ENCODE results near the gene BTNL8. TPM values are rescaled to one million over a fixed set of nuclear protein-coding genes. Genes with fewer than 3 reads are reported as not detected.
A peak's percentile ranks its signal among the peaks of the same experiment; 100 is the strongest.

BTNL8 gene
- total and polyA plus RNA-seq, 2 donors (not counting 3 experiments of a cell fraction or from before 2014, with no cell fraction given), result not detected

DNA sequence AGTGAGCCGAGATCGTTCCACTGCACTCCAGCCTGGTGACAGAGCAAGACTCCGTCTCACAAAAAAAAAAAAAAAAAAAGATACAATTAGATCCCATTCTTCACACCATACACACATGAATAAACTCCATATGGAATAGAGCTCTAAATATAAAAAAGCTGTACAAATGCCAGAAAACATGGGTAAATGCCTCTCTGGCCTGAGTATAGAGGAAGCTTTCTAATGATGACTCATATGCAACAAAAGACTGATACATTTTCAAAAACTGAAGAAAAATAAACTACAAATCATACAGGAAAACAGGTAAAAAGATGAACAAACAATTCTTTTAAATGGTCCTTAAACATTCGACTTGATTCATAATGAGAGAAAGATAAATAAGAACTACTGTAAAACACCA lies 46.5 kb upstream of the BTNL8 start:
- H3K4me1 ChIP-seq (ENCODE audit: control insufficient read depth, extremely low read depth, insufficient read depth, low read length), result peaks cover 6% of the 10 kb centered on the region
- H3K9me3 ChIP-seq (replicated peaks; ENCODE audit: control insufficient read depth, insufficient read depth, low read length), result peaks cover 28% of the 10 kb centered on the region
- ChIA-PET CTCF (interaction anchor here (0.6 to 1.2 kb wide), 2 partner anchors 16 to 29 kb away, joined by 3 to 4 read pairs; no protein-coding TSS in a partner anchor), POLR2A (interaction anchor here (0.7 to 1.0 kb wide), 2 partner anchors 10 to 246 kb away, joined by 3 to 4 read pairs; no protein-coding TSS in a partner anchor)
- FAIRE-seq (no peak), DNase-seq (ENCODE audit: low read depth, low spot score) (peak; percentile 63)
- peak overlapping the region; percentile 40 for H3K4me2 ChIP-seq (ENCODE audit: insufficient read depth, low read length)
- intact Hi-C loops (cut with micrococcal nuclease), result no loop called here
- TF ChIP-seq EZH2 (IDR thresholded peaks at IDR 0.05; ENCODE audit: borderline replicate concordance, low read depth, low read length, severe bottlenecking) (no peak), POLR2AphosphoS5 (IDR thresholded peaks at IDR 0.05; ENCODE audit: insufficient read depth, low read depth, low read length) (no peak), JUN (IDR thresholded peaks at IDR 0.05; ENCODE audit: borderline replicate concordance, insufficient read depth, insufficient read length, low read depth) (peak; percentile 64), FOS (IDR thresholded peaks at IDR 0.05; ENCODE audit: borderline replicate concordance, insufficient read depth, low read length) (peak; percentile 79), GATA2 (IDR thresholded peaks at IDR 0.05; ENCODE audit: insufficient read depth, insufficient read length, low read depth, low read length) (no peak), POLR2A (IDR thresholded peaks at IDR 0.05; ENCODE audit: low read depth, low read length) (no peak)
- dilution Hi-C loops (cut with MboI; ENCODE audit: extremely low pct_ligation_motif_present, low sequenced_read_pairs), result no loop called here
- no peak overlapping the region for H3K9ac ChIP-seq (replicated peaks; ENCODE audit: extremely low read depth, insufficient read depth, low read length)
- no peaks in the 10 kb centered on the region for H3K27me3 ChIP-seq (ENCODE audit: control insufficient read depth in 2 of 2, insufficient read depth in 2 of 2, low read length in 2 of 2)
- H2AFZ ChIP-seq (ENCODE audit: low read depth, low read length), result no peak overlapping the region
- no peak overlapping the region for H3K27ac ChIP-seq (ENCODE audit: insufficient read depth, low read depth, low read length)
- no peak overlapping the region for H3K4me3 ChIP-seq (replicated peaks in 1 of 3; ENCODE audit: insufficient read depth in 1 of 3, low read depth in 1 of 3, low read length in 3 of 3)
- H3K79me2 ChIP-seq (ENCODE audit: control insufficient read depth, insufficient read depth, low read length), result no peaks in the 10 kb centered on the region
- no peaks in the 10 kb centered on the region for H4K20me1 ChIP-seq (replicated peaks; ENCODE audit: control insufficient read depth, extremely low read depth, insufficient read depth, low read length)
- no TSS peak for BruUV-seq (replicated peaks)
- no peaks in the 10 kb centered on the region for H3K9me1 ChIP-seq (replicated peaks; ENCODE audit: control insufficient read depth, extremely low read depth, insufficient read depth, low read length)
- H3K36me3 ChIP-seq (ENCODE audit: control insufficient read depth in 2 of 2, extremely low read depth in 1 of 2, insufficient read depth in 2 of 2, low read length in 2 of 2), result peaks cover 16 to 29% of the 10 kb centered on the region in 2 experiments

GRCh38 chr5:180853121-180853847 lies 45.7 kb upstream of the BTNL8 start:
- H3K9me3 ChIP-seq (replicated peaks; ENCODE audit: control insufficient read depth, insufficient read depth, low read length), result peaks cover 28% of the 10 kb centered on the region
- no peak overlapping the region for H3K27ac ChIP-seq (ENCODE audit: insufficient read depth, low read depth, low read length)
- POLR2A ChIA-PET, result interaction anchor here (0.7 kb wide), 1 partner anchor 245 kb away, joined by 3 read pairs; no protein-coding TSS in a partner anchor
- TF ChIP-seq, protein P1, sequence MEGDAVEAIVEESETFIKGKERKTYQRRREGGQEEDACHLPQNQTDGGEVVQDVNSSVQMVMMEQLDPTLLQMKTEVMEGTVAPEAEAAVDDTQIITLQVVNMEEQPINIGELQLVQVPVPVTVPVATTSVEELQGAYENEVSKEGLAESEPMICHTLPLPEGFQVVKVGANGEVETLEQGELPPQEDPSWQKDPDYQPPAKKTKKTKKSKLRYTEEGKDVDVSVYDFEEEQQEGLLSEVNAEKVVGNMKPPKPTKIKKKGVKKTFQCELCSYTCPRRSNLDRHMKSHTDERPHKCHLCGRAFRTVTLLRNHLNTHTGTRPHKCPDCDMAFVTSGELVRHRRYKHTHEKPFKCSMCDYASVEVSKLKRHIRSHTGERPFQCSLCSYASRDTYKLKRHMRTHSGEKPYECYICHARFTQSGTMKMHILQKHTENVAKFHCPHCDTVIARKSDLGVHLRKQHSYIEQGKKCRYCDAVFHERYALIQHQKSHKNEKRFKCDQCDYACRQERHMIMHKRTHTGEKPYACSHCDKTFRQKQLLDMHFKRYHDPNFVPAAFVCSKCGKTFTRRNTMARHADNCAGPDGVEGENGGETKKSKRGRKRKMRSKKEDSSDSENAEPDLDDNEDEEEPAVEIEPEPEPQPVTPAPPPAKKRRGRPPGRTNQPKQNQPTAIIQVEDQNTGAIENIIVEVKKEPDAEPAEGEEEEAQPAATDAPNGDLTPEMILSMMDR (IDR thresholded peaks at IDR 0.05; ENCODE audit: extremely low read depth in 1 of 2, insufficient read depth in 1 of 2, low read depth in 1 of 2, low read length in 2 of 2), result no peak
- TF ChIP-seq MYC (IDR thresholded peaks at IDR 0.05; ENCODE audit: low read depth, low read length), result no peak
- H3K4me3 ChIP-seq (replicated peaks in 1 of 3; ENCODE audit: insufficient read depth in 1 of 3, low read depth in 1 of 3, low read length in 3 of 3), result no peak overlapping the region
- H3K9me1 ChIP-seq (replicated peaks; ENCODE audit: control insufficient read depth, extremely low read depth, insufficient read depth, low read length), result no peaks in the 10 kb centered on the region
- no peak overlapping the region for H3K9ac ChIP-seq (replicated peaks; ENCODE audit: extremely low read depth, insufficient read depth, low read length)
- no TSS peak for BruUV-seq (replicated peaks)
- H2AFZ ChIP-seq (ENCODE audit: low read depth, low read length), result no peak overlapping the region
- peaks cover 6% of the 10 kb centered on the region for H3K4me1 ChIP-seq (ENCODE audit: control insufficient read depth, extremely low read depth, insufficient read depth, low read length)
- no peaks in the 10 kb centered on the region for H4K20me1 ChIP-seq (replicated peaks; ENCODE audit: control insufficient read depth, extremely low read depth, insufficient read depth, low read length)
- peak overlapping the region; percentile 40 for H3K4me2 ChIP-seq (ENCODE audit: insufficient read depth, low read length)
- intact Hi-C loops (cut with micrococcal nuclease), result loop anchor here (1.0 kb wide), 1 partner anchor 8 kb away; the partner anchor contains the start of gene ZFP62
- dilution Hi-C loops (cut with MboI; ENCODE audit: extremely low pct_ligation_motif_present, low sequenced_read_pairs), result no loop called here
- FAIRE-seq, result no peak
- peaks cover 16 to 29% of the 10 kb centered on the region in 2 experiments for H3K36me3 ChIP-seq (ENCODE audit: control insufficient read depth in 2 of 2, extremely low read depth in 1 of 2, insufficient read depth in 2 of 2, low read length in 2 of 2)
- peak; percentile 40 for DNase-seq (ENCODE audit: low read depth, low spot score)
- H3K27me3 ChIP-seq (ENCODE audit: control insufficient read depth in 2 of 2, insufficient read depth in 2 of 2, low read length in 2 of 2), result no peaks in the 10 kb centered on the region
- no peaks in the 10 kb centered on the region for H3K79me2 ChIP-seq (ENCODE audit: control insufficient read depth, insufficient read depth, low read length)
- CTCF ChIA-PET, result interaction anchor here (0.6 to 1.2 kb wide), 2 partner anchors 15 to 30 kb away, joined by 3 to 4 read pairs; no protein-coding TSS in a partner anchor
